Peyer's patch (tissue), 4 donors: Measurements from ENCODE around the gene HSPA1A. TPM values are rescaled to one million over a fixed set of nuclear protein-coding genes. Genes with fewer than 3 reads are reported as not detected.

Experiments used
- DNase-seq, 3 donors: peaks; one replicate each; pipeline ENCODE4 v3.0.0-alpha.2; 2017 to 2019
- H3K27ac ChIP-seq, 4 donors: fragments of 200-600 bp; sonication (generic); one replicate each; pipeline ENCODE4 v1.5.1; 2016 to 2019
- H3K27me3 ChIP-seq, 2 donors: fragments of 200-600 bp; sonication (generic); one replicate each; pipeline ENCODE4 v1.5.1; 2019
- H3K36me3 ChIP-seq, 3 donors: fragments of 200-600 bp; sonication (generic); one replicate each; pipeline ENCODE4 v1.5.1; 2016 to 2019
- H3K4me1 ChIP-seq, 4 donors: fragments of 200-600 bp; sonication (generic); one replicate each; pipeline ENCODE4 v1.5.1; 2016 to 2019
- H3K4me3 ChIP-seq, 4 donors: fragments of 200-600 bp; sonication (generic); 1 replicate in 3 of 4; 2 replicates in 1 of 4; pipeline ENCODE4 v1.5.1; 2016 to 2019; ENCODE audit warnings: mild to moderate bottlenecking in 1 of 4
- H3K9me3 ChIP-seq, 4 donors: fragments of 200-600 bp; sonication (generic); one replicate each; pipeline ENCODE4 v1.5.1; 2016 to 2019; ENCODE audit warnings: mild to moderate bottlenecking in 1 of 4
- CTCF ChIP-seq, 6 experiments: fragments of 450-650 bp in 4 of 6; fragments of 200-600 bp in 2 of 6; sonication (generic) in 1 of 6; IDR thresholded peaks; one replicate each; pipeline ENCODE4 v1.5.1; 2017 to 2019; ENCODE audit warnings: antibody characterized with exemption in 6 of 6, mild to moderate bottlenecking in 3 of 6, moderate library complexity in 1 of 6
- POLR2A ChIP-seq, 2 donors: fragments of 450-650 bp; IDR thresholded peaks; one replicate each; pipeline ENCODE4 v1.5.1; 2017; ENCODE audit warnings: antibody characterized with exemption in 2 of 2, mild to moderate bottlenecking in 2 of 2, moderate library complexity in 2 of 2
- total RNA-seq, 4 donors: library from RNA; depleted of rRNA; stranded (reverse); fragments of >200 nt; gene quantifications; one replicate each; pipeline ENCODE4 v1.1.0, GENCODE V29; 2016

The HSPA1A gene
- total RNA-seq, result 100 to 1,000 TPM in 1 of 4 donors, 10 to 100 TPM in 3; 38.1 to 123 (median 67.0) TPM

- DNase-seq, result peak; percentile 85 to 96 (median 92)
- H3K27me3 ChIP-seq, result no peaks in the 10 kb centered on the region
- no peaks in the 10 kb centered on the region for H3K9me3 ChIP-seq
- no peaks in the 10 kb centered on the region for H3K36me3 ChIP-seq
- peak within 1 kb of the TSS; percentile 59 to 78 (median 62) for H3K4me3 ChIP-seq
- H3K4me1 ChIP-seq, result peaks cover 0 to 34% (median 4%) of the 10 kb centered on the region in 4 donors
- peak within 1 kb of the TSS; percentile 91 to 99 (median 96) for H3K27ac ChIP-seq
- TF ChIP-seq CTCF (IDR thresholded peaks at IDR 0.05), result no peak
- peak; percentile 98 to 100 for TF ChIP-seq POLR2A (IDR thresholded peaks at IDR 0.05)
These were observed at the start of gene HSPA1A, which contains the start of gene HSPA1L for GRCh38 chr6:31815025-31815838. HSPA1A (plus strand) TSS chr6:31815543; CDS start chr6:31815757, 214 bp downstream. HSPA1L (minus strand) TSS chr6:31815283; CDS start chr6:31811972, 3,311 bp downstream.

- H3K4me1 ChIP-seq, result peaks cover 0 to 23% (median 0%) of the 10 kb centered on the region in 4 donors
- TF ChIP-seq CTCF (IDR thresholded peaks at IDR 0.05) (no peak), POLR2A (IDR thresholded peaks at IDR 0.05) (no peak)
- H3K27ac ChIP-seq, result no peak overlapping the region
- H3K27me3 ChIP-seq, result no peaks in the 10 kb centered on the region
- H3K4me3 ChIP-seq, result peak overlapping the region in 1 of 4 donors; percentile 41
- DNase-seq, result no peak
- no peaks in the 10 kb centered on the region for H3K9me3 ChIP-seq
- H3K36me3 ChIP-seq, result no peaks in the 10 kb centered on the region
These were observed 49.8 kb upstream of the HSPA1A start for GRCh38 chr6:31765559-31765909.

GRCh38 chr6:31765910-31766794 lies 49.2 kb upstream of the HSPA1A start:
- Histone ChIP-seq H3K9me3 (no peaks in the 10 kb centered on the region), H3K36me3 (no peaks in the 10 kb centered on the region), H3K4me3 (peak overlapping the region in 2 of 4 donors; percentile 41), H3K4me1 (peaks cover 0 to 19% (median 0%) of the 10 kb centered on the region in 4 donors), H3K27ac (peak overlapping the region in 1 of 4 donors; percentile 18), H3K27me3 (no peaks in the 10 kb centered on the region)
- TF ChIP-seq CTCF (IDR thresholded peaks at IDR 0.05) (no peak), POLR2A (IDR thresholded peaks at IDR 0.05) (peak in 1 of 2 donors; percentile 19)
- DNase-seq, result peak in 2 of 3 donors; percentile 66 to 79

- no peak for TF ChIP-seq POLR2A (IDR thresholded peaks at IDR 0.05)
- TF ChIP-seq CTCF (IDR thresholded peaks at IDR 0.05), result no peak
- H3K27me3 ChIP-seq, result no peaks in the 10 kb centered on the region
- peaks cover 0 to 15% (median 0%) of the 10 kb centered on the region in 4 donors for H3K4me1 ChIP-seq
- H3K27ac ChIP-seq, result no peak overlapping the region
- no peaks in the 10 kb centered on the region for H3K36me3 ChIP-seq
- H3K4me3 ChIP-seq, result no peak overlapping the region
- H3K9me3 ChIP-seq, result no peaks in the 10 kb centered on the region
- no peak for DNase-seq
These were observed 48.2 kb upstream of the HSPA1A start for GRCh38 chr6:31767096-31767645.
